GM19043 (cell line): ENCODE measurements around the gene APOL2.

Experiments used
- ATAC-seq: cut with Tn5 transposase; IDR thresholded peaks from one replicate; pipeline ENCODE4 v1.9.1; 2021; ENCODE audit warnings: low read depth; ENCODE audit not compliant: unreplicated experiment

The APOL2 gene

GRCh38 chr22:36182056-36182455 lies 57.3 kb downstream of the APOL2 start:
- ATAC-seq, result no peak

- ATAC-seq, result no peak
These were observed 58.4 kb downstream of the APOL2 start for GRCh38 chr22:36180928-36181327.

GRCh38 chr22:36180038-36180880 lies 59.1 kb downstream of the APOL2 start:
- ATAC-seq, result no peak

- ATAC-seq, result no peak
These were observed 62.2 kb downstream of the APOL2 start for GRCh38 chr22:36177160-36177559.
